OCI-LY7 (cell line): ENCODE data around the gene SRGAP2B.
"Not testable (repeated sequence)": the region's sequence is repeated elsewhere in the genome, so short reads cannot be mapped to it uniquely, and the experiment has no call there.

ENCODE experiments used
- EZH2phosphoT487 ChIP-seq: fragments of 200-600 bp; sonication (generic); IDR thresholded peaks from 2 replicates; pipeline ENCODE4 v1.6.1; 2018; ENCODE audit warnings: low read depth, borderline replicate concordance, mild to moderate bottlenecking, mixed run types, antibody characterized with exemption, low read length, moderate library complexity, mixed read lengths
- TF ChIP-seq, protein P1 (sequence below): fragments of 200-600 bp; sonication (generic); conservative IDR thresholded peaks from 2 replicates; pipeline ENCODE4 v1.5.1; 2014; ENCODE audit warnings: mild to moderate bottlenecking, antibody characterized with exemption, low read length, moderate library complexity, mixed read lengths

DNA sequence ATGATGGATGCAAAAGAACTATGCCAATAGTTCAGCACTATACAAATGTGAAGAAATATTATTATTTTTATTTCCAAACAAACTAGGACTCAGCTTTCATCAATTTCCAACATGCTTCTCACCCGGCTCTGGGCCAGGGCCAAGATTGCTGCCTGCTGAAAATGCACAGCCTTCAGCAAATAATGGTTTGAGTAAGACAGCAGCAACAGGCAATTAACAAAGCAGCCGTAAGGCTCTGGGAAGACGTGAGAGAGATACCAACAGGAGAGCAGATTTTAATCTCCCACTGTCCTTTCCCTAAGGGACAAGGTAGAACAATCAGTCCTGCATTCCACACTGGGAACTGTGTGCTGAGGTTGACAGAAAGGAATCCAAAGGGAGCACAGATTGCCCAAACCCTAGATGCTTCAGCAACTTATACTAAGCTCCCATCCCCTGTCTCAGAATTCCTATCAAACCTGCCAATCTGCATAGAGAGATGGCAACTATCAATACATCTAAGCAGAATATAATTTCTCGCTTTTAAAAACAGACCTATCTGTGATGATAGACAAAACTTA, 134.1 kb downstream of the SRGAP2B start:
- TF ChIP-seq, protein P1, sequence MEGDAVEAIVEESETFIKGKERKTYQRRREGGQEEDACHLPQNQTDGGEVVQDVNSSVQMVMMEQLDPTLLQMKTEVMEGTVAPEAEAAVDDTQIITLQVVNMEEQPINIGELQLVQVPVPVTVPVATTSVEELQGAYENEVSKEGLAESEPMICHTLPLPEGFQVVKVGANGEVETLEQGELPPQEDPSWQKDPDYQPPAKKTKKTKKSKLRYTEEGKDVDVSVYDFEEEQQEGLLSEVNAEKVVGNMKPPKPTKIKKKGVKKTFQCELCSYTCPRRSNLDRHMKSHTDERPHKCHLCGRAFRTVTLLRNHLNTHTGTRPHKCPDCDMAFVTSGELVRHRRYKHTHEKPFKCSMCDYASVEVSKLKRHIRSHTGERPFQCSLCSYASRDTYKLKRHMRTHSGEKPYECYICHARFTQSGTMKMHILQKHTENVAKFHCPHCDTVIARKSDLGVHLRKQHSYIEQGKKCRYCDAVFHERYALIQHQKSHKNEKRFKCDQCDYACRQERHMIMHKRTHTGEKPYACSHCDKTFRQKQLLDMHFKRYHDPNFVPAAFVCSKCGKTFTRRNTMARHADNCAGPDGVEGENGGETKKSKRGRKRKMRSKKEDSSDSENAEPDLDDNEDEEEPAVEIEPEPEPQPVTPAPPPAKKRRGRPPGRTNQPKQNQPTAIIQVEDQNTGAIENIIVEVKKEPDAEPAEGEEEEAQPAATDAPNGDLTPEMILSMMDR, result not testable (repeated sequence)
- not testable (repeated sequence) for TF ChIP-seq EZH2phosphoT487
